Stomach smooth muscle (tissue), 2 donors: ENCODE measurements around the gene MAK.
A peak's percentile ranks its signal among the peaks of the same experiment; 100 is the strongest.
"Not testable (repeated sequence)": the region's sequence is repeated elsewhere in the genome, so short reads cannot be mapped to it uniquely, and the experiment has no call there.

ENCODE experiments used
- H3K27ac ChIP-seq: one replicate; pipeline ENCODE4 v1.7.0; 2013; ENCODE audit warnings: mild to moderate bottlenecking, low read length, inconsistent platforms
- H3K27me3 ChIP-seq, 2 donors: one replicate each; pipeline ENCODE4 v1.7.0; 2013; ENCODE audit warnings: low read length in 2 of 2; ENCODE audit not compliant: insufficient read depth in 2 of 2, control insufficient read depth in 1 of 2
- H3K36me3 ChIP-seq, 2 donors: one replicate each; pipeline ENCODE4 v1.7.0; 2013; ENCODE audit warnings: low read length in 2 of 2; ENCODE audit not compliant: control insufficient read depth in 2 of 2, insufficient read depth in 2 of 2
- H3K4me1 ChIP-seq: one replicate; pipeline ENCODE4 v1.7.0; 2013; ENCODE audit warnings: low read length; ENCODE audit not compliant: control insufficient read depth, insufficient read depth
- H3K4me3 ChIP-seq, 2 donors: one replicate each; pipeline ENCODE4 v1.7.0; 2013; ENCODE audit warnings: low read length in 2 of 2
- H3K9ac ChIP-seq, 2 donors: one replicate each; pipeline ENCODE4 v1.7.0; 2013; ENCODE audit warnings: low read length in 2 of 2, mild to moderate bottlenecking in 1 of 2
- H3K9me3 ChIP-seq, 2 donors: one replicate each; pipeline ENCODE4 v1.7.0; 2013; ENCODE audit warnings: low read length in 2 of 2; ENCODE audit not compliant: control insufficient read depth in 2 of 2
- donor health status: healthy.
- donor health status: Pancreatic carcinoma.

Gene MAK

DNA sequence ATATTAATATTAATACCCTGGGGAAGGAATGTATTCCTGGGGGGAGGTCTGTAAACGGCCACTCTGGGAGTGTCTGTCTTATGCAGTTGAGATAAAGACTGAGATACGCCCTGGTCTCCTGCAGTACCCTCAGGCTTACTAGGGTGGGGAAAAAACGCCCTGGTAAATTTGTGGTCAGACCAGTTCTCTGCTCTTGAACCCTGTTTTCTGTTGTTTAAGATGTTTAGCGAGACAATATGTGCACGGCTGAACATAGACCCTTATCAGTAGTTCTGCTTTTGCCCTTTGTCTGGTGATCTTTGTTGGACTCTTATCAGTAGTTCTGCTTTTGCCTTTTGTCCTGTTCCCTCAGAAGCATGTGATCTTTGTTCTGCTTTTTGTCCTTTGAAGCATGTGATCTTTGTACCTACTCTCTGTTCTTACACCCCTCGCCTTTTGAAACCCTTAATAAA is 15.5 kb upstream of the MAK start:
- not testable (repeated sequence) for H3K9me3 ChIP-seq, H3K4me3 ChIP-seq, H3K4me1 ChIP-seq, H3K36me3 ChIP-seq, H3K27me3 ChIP-seq, H3K27ac ChIP-seq, H3K9ac ChIP-seq

GRCh38 chr6:10852361-10852960 is 14.1 kb upstream of the MAK start:
- Histone ChIP-seq H3K9me3 (no peaks in the 10 kb centered on the region), H3K9ac (no peak overlapping the region), H3K4me3 (no peak overlapping the region), H3K27me3 (no peaks in the 10 kb centered on the region), H3K27ac (no peak overlapping the region), H3K4me1 (no peaks in the 10 kb centered on the region), H3K36me3 (no peaks in the 10 kb centered on the region)

DNA sequence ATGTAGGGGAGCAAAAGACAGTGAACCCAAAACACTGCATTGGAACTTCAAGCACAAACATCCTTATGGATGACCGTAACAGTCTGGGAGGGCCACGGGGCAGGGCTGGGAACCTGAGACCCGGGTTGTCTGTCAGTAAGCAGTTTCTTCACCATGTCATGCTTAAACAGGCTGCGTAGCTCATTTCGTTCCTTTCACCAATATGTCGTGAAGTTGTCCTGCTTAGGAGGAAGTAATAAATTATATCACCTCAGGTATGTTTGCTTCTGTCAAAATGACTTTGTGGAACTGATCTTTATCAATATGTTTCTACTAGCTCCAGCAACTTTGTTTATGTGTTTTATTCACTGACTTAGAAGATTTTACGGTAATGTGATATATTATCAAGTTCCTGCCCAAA is 12.4 kb upstream of the MAK start:
- H3K4me3 ChIP-seq = no peak overlapping the region
- H3K27me3 ChIP-seq = no peaks in the 10 kb centered on the region
- no peaks in the 10 kb centered on the region for H3K36me3 ChIP-seq
- H3K4me1 ChIP-seq = no peaks in the 10 kb centered on the region
- H3K27ac ChIP-seq = no peak overlapping the region
- no peaks in the 10 kb centered on the region for H3K9me3 ChIP-seq
- no peak overlapping the region for H3K9ac ChIP-seq

- Histone ChIP-seq H3K4me3 (no peak overlapping the region), H3K36me3 (no peaks in the 10 kb centered on the region), H3K27me3 (no peaks in the 10 kb centered on the region), H3K9ac (no peak overlapping the region), H3K4me1 (no peaks in the 10 kb centered on the region), H3K9me3 (no peaks in the 10 kb centered on the region), H3K27ac (no peak overlapping the region)
These were observed 11.6 kb upstream of the MAK start for GRCh38 chr6:10849901-10850300.

- Histone ChIP-seq H3K27ac (no peak overlapping the region), H3K36me3 (no peaks in the 10 kb centered on the region), H3K9me3 (no peaks in the 10 kb centered on the region), H3K27me3 (no peaks in the 10 kb centered on the region), H3K4me3 (no peak overlapping the region), H3K4me1 (no peaks in the 10 kb centered on the region), H3K9ac (no peak overlapping the region)
These were observed 9.3 kb upstream of the MAK start for GRCh38 chr6:10847684-10848083.

- Histone ChIP-seq H3K9me3 (no peaks in the 10 kb centered on the region), H3K9ac (no peak overlapping the region), H3K4me3 (no peak overlapping the region), H3K27me3 (peaks cover 0 to under 1% of the 10 kb centered on the region in 2 donors), H3K27ac (no peak overlapping the region), H3K4me1 (no peaks in the 10 kb centered on the region), H3K36me3 (no peaks in the 10 kb centered on the region)
These were observed 5.2 kb upstream of the MAK start for GRCh38 chr6:10843554-10843953.

DNA sequence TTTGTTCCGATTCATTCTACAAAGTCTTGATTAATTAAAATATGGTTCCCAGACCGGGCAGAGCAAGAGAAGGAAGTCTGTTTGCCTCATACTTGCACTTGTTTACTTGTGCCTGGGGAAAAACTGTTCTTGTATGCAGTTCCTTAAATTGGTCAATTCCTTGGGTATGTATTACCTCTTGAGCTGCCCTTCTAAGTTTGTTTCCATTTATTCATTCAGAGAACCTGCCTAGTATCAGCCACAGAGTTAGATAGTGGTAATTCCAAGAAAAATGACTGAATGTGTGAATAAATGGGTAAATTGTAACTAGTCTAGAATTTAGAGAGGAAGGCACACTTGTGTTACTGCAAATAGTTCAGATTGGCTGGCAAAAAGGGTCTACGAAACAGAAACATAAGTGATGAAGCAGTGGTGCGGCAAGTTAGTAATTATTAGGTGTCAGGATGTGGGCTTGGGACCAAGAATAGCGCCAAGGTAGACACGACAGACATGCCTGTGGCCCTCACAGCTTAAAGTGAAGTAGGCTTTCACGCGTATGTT is 525 bp upstream of the MAK start:
- Histone ChIP-seq H3K36me3 (no peaks in the 10 kb centered on the region), H3K4me1 (peaks cover 9% of the 10 kb centered on the region), H3K9me3 (no peaks in the 10 kb centered on the region), H3K27me3 (peaks cover 18 to 29% of the 10 kb centered on the region in 2 donors), H3K4me3 (peak overlapping the region; percentile 51 to 75), H3K9ac (no peak overlapping the region), H3K27ac (no peak overlapping the region)

- H3K9ac ChIP-seq = peak overlapping the region in 1 of 2 donors; percentile 29
- H3K27me3 ChIP-seq = peaks cover 18 to 29% of the 10 kb centered on the region in 2 donors
- peak overlapping the region; percentile 51 to 75 for H3K4me3 ChIP-seq
- H3K27ac ChIP-seq = no peak overlapping the region
- peaks cover 9% of the 10 kb centered on the region for H3K4me1 ChIP-seq
- H3K36me3 ChIP-seq = no peaks in the 10 kb centered on the region
- no peaks in the 10 kb centered on the region for H3K9me3 ChIP-seq
These were observed 731 bp downstream of the MAK start for GRCh38 chr6:10837622-10837994.

DNA sequence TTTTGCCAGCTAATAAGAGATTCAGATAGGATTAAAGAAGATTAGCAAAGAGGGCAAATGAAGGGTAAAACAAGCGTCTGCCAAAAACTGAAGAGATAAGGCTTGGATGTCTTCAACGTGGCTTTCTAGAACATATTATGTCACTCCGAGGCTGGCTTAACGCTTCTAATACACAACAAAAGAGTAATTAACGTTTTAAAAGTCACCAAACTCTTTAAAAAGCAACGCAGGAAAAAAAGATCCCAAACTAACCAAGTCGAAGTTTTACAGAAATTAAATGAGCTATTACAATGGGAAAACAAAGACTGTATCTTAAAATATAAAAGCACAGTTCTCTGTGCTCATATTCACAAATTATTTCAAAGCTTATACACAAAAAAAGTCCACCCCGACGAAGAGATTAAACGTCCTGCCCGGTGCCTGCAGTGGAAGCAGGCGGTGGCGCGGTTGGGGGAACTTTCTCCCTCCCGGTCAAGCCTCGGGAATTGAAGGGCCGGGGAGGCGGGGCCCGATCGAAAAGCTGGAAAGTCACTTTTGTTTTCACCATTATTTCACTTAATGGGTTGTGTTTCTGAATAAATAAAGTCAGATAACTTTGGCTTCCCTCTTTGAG is 1.2 kb downstream of the MAK start:
- Histone ChIP-seq H3K27me3 (peaks cover 18 to 29% of the 10 kb centered on the region in 2 donors), H3K4me3 (peak overlapping the region; percentile 51 to 75), H3K9ac (no peak overlapping the region), H3K4me1 (peaks cover 9% of the 10 kb centered on the region), H3K36me3 (no peaks in the 10 kb centered on the region), H3K27ac (no peak overlapping the region), H3K9me3 (no peaks in the 10 kb centered on the region)

DNA sequence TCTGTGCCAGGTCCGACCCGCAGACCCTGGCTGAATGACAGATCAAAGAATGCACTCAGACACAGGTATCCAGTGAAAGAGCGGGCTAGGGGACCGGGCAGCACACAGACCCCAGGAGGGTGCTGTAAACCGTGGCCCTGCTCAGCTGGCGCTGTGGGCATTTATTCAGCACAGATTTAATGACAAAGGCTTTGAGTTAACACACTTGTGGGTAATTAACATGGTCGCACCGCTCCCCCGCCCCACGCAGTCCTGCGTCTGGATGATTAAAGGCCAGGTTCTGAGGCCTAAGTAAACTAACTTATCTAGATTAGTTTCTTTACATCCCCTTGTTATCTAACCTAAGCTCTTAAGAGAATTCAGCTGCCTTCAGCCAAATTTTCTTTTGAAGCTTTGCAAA is 3.5 kb downstream of the MAK start:
- Histone ChIP-seq H3K9me3 (no peaks in the 10 kb centered on the region), H3K27ac (no peak overlapping the region), H3K4me3 (no peak overlapping the region), H3K27me3 (peaks cover 18 to 29% of the 10 kb centered on the region in 2 donors), H3K4me1 (peaks cover 9% of the 10 kb centered on the region), H3K36me3 (no peaks in the 10 kb centered on the region), H3K9ac (no peak overlapping the region)

DNA sequence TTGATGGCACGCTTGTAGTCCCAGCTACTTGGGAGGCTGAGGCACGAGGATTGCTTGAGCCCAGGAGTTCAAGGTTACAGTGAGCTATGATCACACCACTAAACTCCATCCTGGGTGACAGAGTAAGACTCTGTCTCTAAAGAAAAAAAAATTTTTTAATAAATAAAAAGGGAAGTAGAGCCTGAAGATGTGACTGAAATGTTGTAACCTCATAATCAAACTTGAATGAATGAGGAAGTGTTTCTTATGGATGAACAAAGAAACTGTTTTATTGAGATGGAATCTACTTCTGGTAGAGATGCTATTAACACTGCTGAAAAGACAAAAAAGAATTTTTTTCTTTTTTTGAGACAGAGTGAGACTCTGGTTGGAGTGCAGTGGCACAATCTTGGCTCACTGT is 6.7 kb downstream of the MAK start:
- no peaks in the 10 kb centered on the region for H3K9me3 ChIP-seq
- H3K27ac ChIP-seq = no peak overlapping the region
- H3K36me3 ChIP-seq = peaks cover 0 to 2% of the 10 kb centered on the region in 2 donors
- no peak overlapping the region for H3K9ac ChIP-seq
- H3K4me3 ChIP-seq = no peak overlapping the region
- no peaks in the 10 kb centered on the region for H3K4me1 ChIP-seq
- peaks cover 8 to 10% of the 10 kb centered on the region in 2 donors for H3K27me3 ChIP-seq
